ENCODE results near the gene RCAN1.
A peak's percentile ranks its signal among the peaks of the same experiment; 100 is the strongest.
"Not testable (repeated sequence)": the region's sequence is repeated elsewhere in the genome, so short reads cannot be mapped to it uniquely, and the experiment has no call there.

Gene RCAN1

GRCh38 chr21:34568801-34569200, 46.1 kb downstream of the RCAN1 start:
- not testable (repeated sequence) for DNase-seq (ENCODE audit: low read depth)

DNA sequence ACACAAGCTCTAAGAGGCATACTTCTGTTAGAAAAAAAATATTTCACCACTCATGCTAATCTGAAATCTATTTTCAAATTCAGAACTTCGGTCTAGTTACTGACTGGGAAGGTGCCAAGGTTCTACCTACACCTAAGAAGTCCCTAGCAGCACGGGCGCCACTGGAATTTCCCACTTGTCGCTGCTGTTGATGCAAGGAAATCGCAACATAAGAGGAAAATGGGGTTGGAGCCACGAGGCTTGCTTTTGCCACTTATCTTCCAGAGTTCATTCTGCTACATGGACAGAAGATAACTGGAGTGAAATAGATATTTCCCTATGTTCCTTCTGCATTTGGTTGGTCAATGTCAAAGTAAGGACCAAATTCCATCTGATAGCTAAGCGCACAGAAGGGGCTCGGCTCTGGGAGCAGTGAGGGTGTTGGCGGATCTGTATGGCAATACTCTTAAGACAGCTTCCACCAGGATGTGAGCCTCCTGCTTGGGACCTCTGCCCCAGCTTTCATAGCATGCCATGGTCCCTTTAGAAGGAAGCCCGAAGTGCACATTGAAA, 47.2 kb downstream of the RCAN1 start:
- no peak for DNase-seq (ENCODE audit: low read depth)

DNA sequence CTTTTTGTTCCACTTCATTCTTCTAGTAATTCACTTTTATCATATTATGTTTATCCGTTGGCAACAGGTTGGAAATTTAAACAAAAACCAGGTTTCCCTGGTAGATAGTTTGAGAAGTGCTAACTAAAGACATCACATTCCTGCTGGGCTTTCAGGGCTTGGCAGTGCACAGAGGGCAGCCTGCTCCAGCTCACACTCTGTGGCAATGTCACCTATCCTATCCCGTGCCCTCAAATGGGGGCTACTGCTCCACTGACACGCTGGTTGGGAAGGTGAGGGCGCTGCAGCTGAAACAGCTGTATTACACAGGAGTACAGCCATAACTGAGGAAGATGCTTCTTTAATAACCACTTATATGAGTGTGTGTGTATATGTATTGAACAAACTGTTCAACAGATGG, 49.7 kb downstream of the RCAN1 start:
- no peak for DNase-seq (ENCODE audit: low read depth)

GRCh38 chr21:34563370-34563769, 51.5 kb downstream of the RCAN1 start:
- not testable (repeated sequence) for DNase-seq (ENCODE audit: low read depth)

DNA sequence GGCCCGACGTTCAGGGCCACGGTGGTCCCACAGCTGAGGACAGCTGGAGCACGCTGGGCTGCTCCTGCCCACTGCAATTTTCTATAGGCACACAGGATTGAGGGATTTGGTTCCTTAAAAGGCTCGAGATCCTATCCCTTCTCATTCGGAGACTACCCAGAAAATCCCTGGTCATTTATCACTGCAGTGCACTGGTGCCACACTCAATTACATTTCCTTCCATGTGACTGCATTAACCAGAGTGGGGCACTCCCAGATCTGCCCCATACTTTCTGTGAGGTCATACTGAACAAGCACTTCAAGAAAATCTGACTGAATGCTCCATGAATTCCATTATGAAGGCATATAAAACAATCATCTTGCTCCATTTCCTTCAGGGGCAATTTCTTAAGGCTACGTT, 53.1 kb downstream of the RCAN1 start:
- no peak for DNase-seq (ENCODE audit: low read depth)

DNA sequence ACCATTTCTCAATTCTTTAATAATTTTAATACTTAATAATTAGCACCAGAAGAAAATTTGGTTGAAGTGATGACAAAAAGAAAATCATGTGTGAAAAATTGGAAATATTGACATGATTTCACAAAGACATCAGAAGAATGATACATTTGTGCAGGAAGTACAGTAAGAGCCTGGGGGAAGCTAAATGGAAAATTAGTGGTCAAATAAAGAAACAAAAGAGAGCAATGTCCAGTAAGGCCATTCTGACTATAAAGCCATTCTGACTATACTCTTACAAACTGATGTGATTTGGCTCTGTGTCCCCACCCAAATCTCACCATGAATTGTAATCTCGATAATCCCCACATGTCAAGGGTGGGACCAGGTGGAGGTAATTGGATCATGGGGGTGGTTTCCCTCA, 54.3 kb downstream of the RCAN1 start:
- no peak for DNase-seq (ENCODE audit: low read depth)

- no peak for DNase-seq (ENCODE audit: low read depth)
These were observed 54.9 kb downstream of the RCAN1 start for GRCh38 chr21:34560021-34560420.

DNA sequence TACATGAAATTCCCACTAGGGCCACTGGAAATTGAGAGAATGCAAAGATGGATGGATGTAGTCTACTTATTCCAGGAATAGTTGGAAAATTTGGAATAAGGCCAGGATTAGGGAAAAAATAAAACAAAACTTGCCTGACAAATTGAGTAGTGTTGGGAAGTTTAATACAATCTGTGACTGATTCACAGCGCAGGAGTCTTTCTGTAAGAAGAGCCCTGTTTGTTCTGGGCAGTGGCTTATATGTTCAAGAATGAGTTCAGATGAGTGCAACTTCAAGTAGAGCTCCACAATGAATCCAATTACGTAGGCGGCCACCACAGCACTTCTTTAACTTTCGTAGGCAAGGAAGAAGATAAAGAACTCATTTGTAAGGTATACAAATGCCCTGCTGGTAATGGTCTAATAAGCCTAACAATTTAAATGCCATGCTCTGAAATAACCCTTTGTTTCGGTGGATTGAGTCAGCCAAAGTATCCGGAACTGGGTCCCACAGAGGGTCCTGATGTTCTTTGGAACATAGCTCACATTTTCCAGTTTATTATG, 55.8 kb downstream of the RCAN1 start:
- no peak for DNase-seq (ENCODE audit: low read depth)

DNA sequence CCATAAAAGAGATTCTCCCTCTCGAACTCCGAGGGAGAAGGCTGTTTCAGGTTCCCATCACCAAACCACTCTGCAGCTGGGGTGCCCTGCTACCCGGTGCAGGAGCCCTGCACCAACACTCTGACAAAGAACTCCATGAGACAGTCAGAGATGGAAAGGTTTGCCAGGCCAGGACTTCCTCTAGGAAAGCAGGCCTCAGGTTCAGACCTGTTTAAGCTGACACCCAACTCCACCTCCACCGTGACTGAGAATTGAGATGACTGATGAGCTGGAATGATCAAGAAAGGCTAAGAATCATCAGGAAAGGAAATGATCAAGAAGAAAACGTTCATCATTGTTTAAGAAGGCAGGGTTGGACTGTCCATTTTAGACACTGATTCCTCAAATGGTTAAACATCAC, 56.7 kb downstream of the RCAN1 start:
- no peak for DNase-seq (ENCODE audit: low read depth)

GRCh38 chr21:34557261-34557660, 57.7 kb downstream of the RCAN1 start:
- DNase-seq (ENCODE audit: low read depth) = no peak

DNA sequence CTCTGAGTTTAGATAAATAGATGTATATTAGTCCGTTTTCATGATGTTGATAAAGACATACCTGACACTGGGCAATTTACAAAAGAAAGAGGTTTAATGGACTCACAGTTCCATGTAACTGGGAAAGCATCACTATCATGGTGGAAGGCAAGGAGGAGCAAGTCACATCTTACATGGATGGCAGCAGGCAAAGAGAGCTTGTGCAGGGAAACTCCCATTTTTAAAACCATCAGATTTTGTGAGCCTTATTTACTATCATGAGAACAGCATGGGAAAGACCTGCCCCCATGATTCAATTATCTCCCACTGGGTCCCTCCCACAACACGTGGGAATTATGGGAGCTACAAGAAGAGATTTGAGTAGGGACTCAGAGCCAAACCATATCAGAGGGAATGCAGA, 60.2 kb downstream of the RCAN1 start:
- DNase-seq (ENCODE audit: low read depth) = not testable (repeated sequence)

GRCh38 chr21:34554227-34554626, 60.7 kb downstream of the RCAN1 start:
- no peak for DNase-seq (ENCODE audit: low read depth)

DNA sequence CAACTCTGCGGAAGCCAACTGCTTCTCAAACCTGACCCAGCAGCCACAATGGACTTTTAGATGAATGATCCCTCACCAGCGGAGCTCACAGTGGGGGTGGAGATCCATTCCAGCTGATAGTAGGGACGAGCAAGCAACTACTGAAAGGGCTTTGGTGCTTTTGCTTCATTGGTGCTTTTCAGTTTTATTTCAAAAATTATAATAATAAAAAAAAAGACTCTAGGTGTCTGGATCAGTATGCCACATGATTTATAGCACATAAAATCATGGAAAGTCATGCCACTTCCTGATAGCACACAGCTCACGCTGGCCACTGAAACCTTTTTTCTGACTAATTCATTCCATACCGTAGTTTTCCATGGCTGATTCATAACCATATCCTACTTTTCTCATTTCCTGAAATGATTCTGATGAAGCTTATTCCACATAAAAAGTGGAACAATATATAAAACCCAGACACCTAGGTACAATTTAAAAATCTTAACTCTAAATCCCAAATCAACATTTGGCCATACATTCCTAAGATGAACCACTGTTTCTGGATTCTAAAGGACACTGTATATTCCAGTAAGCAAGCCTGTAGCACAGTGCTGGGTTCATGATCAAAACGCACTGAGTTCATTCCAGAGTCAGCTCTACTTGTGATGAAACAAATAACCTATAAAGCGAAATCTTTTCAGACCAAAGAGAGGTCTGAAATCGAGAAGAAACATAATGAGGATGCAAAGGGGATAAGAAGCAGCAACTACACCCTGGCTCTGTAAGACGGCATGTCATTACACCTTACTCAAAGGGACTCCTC, 61.6 kb downstream of the RCAN1 start:
- peak; percentile 78 for DNase-seq (ENCODE audit: low read depth)

GRCh38 chr21:34552360-34553098, 62.4 kb downstream of the RCAN1 start:
- DNase-seq (ENCODE audit: low read depth) = peak; percentile 52

DNA sequence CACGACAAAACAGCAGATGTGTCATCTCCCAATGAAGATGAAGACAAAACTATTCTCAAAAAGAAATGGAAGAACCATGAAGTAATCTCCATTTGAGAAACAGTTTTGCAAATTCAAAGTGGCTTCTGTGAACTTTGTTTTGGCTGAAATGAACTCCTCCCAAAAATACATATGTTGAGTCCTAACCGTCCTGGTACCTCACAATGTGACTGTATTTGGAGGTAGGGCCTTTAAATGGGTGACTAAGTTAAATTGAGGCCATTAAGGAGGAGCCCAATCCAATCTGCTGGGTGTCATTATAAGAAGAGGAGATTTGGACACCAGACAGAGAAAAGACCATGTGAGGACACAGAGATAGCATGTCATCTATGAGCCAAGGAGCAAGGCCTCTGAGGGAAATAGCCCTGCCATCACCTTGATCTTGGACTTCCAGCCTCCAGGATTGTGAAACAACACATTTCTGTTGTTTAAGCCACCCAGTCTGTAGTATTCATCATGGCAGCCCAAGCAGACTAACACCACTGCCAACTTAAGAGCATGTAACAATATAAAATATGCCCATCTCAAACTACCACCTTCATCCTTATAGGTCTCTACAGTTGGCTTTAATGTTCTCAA, 64.6 kb downstream of the RCAN1 start:
- no peak for DNase-seq (ENCODE audit: low read depth)

DNA sequence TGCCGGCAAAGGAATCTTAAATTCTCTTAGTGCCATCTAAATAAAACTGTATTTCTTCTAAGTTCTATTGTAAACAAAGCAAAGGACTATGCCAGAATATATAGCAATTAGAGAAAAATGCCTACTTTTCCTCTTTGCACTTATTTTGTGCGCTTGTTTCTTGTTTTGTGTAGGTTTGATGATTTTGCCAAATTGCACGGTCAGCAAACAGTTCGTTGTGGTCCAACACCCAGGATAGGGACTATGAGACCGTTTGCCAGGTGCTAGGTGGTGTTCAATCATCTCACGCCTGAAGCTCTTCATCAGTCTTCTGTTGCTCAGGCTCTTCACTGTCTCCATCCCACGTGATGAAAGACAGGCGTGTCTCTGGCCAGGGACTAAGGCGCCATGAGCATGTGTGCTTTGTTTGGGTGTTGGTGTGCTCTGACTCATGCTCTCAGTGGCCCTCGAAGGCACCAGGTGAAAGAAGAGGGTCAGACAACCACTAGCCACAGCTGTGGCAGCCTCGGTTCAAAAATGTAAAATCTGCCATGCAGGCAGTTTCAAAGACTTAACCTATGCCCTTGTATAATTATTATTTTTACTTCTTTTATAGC, 66.0 kb downstream of the RCAN1 start:
- no peak for DNase-seq (ENCODE audit: low read depth)

DNA sequence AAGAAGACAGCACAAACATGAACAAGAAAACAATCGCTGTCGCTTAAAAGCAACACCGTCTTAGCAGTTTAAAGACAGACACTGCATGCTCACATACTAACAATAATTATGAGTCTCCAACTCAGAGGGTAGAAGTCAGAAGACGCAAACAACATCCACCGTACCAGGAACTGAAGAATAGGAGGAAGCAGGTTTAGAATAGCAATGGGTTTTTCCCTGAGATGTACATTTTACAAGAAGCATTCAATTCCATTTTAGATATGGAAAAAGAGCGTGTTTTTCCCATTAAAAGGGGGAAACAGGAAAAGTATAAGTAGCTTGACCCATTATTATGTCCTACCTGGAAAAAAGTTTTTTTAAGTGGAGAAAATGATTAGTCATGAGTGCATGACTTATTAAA, 68.4 kb downstream of the RCAN1 start:
- DNase-seq (ENCODE audit: low read depth) = no peak

DNA sequence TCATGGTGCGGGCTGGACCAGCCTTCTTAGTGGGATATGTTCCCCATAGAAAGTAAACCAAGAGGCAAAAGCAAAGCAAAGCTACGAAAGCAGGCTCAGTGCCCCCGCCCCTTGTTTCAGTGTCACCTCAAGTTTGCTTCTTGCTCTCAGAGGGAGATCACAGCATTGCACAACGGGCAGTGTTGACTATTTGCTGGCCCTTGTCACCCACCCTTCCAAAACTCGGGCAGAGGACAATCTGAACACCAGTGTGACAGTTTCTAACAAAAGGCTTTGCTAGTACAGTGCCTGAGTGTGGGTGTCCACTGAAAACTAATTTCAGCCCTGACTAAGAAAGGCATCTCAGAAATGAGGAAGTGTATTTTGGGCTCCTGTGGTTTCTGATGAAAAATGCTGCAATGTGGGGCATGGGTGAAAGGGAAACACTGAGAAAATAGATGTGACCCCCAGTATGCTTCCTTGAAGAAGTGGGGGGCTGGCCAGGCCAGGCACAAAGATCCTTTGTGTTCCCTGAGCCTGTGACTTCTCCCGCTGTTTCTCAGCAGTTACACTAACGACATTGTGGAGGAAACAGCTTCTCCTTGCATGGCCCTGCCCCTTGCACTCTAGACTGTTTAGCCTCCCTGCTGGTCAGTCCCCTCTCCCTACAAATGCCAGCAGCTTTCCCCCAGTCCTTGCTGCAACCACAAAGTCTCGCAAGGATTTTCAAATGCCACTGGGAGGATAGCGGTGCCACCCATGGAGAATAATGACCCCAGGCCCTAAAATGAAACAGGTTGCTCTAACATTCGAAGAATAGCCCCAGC, 69.6 kb downstream of the RCAN1 start:
- peak; percentile 62 for DNase-seq (ENCODE audit: low read depth)

DNA sequence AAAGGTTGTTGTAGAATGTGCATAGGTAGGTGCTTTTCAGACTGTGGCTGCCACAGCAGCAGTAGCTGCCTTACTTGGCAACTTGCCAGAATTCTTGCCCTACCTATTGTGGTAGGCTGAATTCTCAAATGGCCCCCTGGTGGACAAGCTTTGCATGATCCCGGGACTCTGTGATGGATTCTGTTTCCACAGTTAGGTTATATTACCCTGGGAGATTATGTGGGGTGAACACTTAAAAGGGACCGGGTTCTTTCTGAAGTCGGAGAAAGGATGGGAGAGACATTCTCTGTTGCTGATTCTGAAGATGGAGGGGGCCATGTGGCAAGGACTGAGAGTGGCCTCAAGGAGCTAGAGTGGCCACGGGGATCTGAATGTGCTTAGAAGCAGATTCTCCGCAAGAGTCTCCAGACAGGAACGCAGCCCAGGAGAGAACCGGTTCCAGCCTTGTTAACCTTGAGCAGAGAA, 70.8 kb downstream of the RCAN1 start:
- DNase-seq (ENCODE audit: low read depth) = peak; percentile 82

DNA sequence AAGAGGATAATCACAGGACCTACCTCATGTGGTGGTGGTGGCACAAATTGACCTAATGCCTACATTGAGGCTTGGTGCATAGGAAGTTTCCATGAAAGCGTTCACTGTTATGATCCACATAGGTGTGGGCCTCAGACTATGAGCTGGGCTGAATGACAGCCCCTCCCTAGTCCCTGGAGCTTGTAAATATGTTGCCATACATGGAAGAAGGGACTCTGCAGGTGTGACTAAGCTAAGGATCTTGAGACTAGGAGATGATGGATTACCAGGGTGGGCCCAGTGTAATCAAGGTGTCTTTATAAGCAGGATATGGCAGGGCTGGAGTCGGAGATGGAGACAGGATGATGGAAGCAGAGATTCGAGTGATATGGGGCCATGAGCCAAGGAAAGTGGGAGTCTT, 71.9 kb downstream of the RCAN1 start:
- DNase-seq (ENCODE audit: low read depth) = no peak

- no peak for DNase-seq (ENCODE audit: low read depth)
These were observed 74.7 kb downstream of the RCAN1 start for GRCh38 chr21:34540206-34540605.
